T-cell (primary cell): Measurements from ENCODE around the gene NCKAP5L. TPM values are rescaled to one million over a fixed set of nuclear protein-coding genes. Genes with fewer than 3 reads are reported as not detected.

Experiments
- ATAC-seq, 4 experiments: fragments of 200-7000 bp in 3 of 4; fragments of 150-1000 bp in 1 of 4; cut with Tn5 transposase; replicated peaks in 1 of 4; 1 replicate in 3 of 4; 2 replicates in 1 of 4; pipeline ENCODE4 v1.10.0; 2021; ENCODE audit warnings: moderate library complexity in 3 of 4, mild to moderate bottlenecking in 2 of 4, moderate number of reproducible peaks in 1 of 4
- CTCF ChIA-PET, 2 donors: fragments of 300-600 bp; sonication (Branson Sonifier 250); formaldehyde crosslinking; loops; one replicate each; lab custom pipeline; 2022; ENCODE audit warnings: antibody characterized with exemption in 2 of 2; lab: Charles Lee
- POLR2A ChIA-PET, 2 donors: fragments of 300-600 bp; sonication (Branson Sonifier 250); formaldehyde crosslinking; loops; one replicate each; lab custom pipeline; 2022; ENCODE audit warnings: antibody characterized with exemption in 2 of 2; lab: Charles Lee
- DNase-seq, 35 experiments: peaks; one replicate each; pipeline versions ENCODE4 v3.0.0 to v3.0.0-alpha.2; 2013 to 2023
- H3K27ac ChIP-seq: one replicate; pipeline ENCODE4 v1.5.1; 2013; ENCODE audit warnings: low read length
- H3K27me3 ChIP-seq, 2 experiments: replicated peaks in 1 of 2; 1 replicate in 1 of 2; 2 replicates in 1 of 2; pipeline versions ENCODE4 v1.6.1 to v1.7.0; 2013; ENCODE audit warnings: low read length in 1 of 2, mixed read lengths in 1 of 2; ENCODE audit not compliant: control insufficient read depth in 2 of 2, insufficient read depth in 2 of 2; ENCODE audit errors: extremely low read depth in 1 of 2
- H3K36me3 ChIP-seq, 2 donors: 1 replicate in 1 of 2; 2 replicates in 1 of 2; pipeline versions ENCODE4 v1.6.1 to v1.7.0; 2013; ENCODE audit warnings: low read length in 1 of 2; ENCODE audit not compliant: control insufficient read depth in 2 of 2, insufficient read depth in 1 of 2; ENCODE audit errors: extremely low read depth in 1 of 2
- H3K4me1 ChIP-seq, 2 experiments: 1 replicate in 1 of 2; 2 replicates in 1 of 2; pipeline versions ENCODE4 v1.6.1 to v1.7.0; 2013; ENCODE audit warnings: low read length in 2 of 2, mixed read lengths in 1 of 2; ENCODE audit not compliant: insufficient read depth in 2 of 2, control insufficient read depth in 1 of 2; ENCODE audit errors: extremely low read depth in 1 of 2
- H3K4me3 ChIP-seq, 2 donors: 1 replicate in 1 of 2; 2 replicates in 1 of 2; pipeline versions ENCODE4 v1.5.1 to v1.7.0; 2013; ENCODE audit warnings: mild to moderate bottlenecking in 2 of 2, low read length in 1 of 2, moderate library complexity in 1 of 2; ENCODE audit not compliant: control insufficient read depth in 1 of 2; ENCODE audit errors: extremely low read depth in 1 of 2
- H3K9me3 ChIP-seq: 2 replicates; pipeline ENCODE4 v1.7.0; 2013
- H3K27ac Mint-ChIP-seq, 2 donors: one replicate each; pipeline ENCODE4 v1.8.0; 2020 to 2021; ENCODE audit warnings: mild to moderate bottlenecking in 2 of 2, mixed read lengths in 2 of 2
- H3K27me3 Mint-ChIP-seq, 2 donors: one replicate each; pipeline ENCODE4 v1.8.0; 2021 to 2022; ENCODE audit warnings: mixed read lengths in 2 of 2
- H3K36me3 Mint-ChIP-seq: one replicate; pipeline ENCODE4 v1.8.0; 2021; ENCODE audit warnings: mixed read lengths
- H3K4me1 Mint-ChIP-seq, 3 donors: one replicate each; pipeline ENCODE4 v1.8.0; 2020 to 2022; ENCODE audit warnings: mixed read lengths in 3 of 3, mild to moderate bottlenecking in 1 of 3
- H3K4me3 Mint-ChIP-seq, 3 donors: one replicate each; pipeline ENCODE4 v1.8.0; 2020 to 2022; ENCODE audit warnings: mild to moderate bottlenecking in 3 of 3, mixed read lengths in 3 of 3, moderate library complexity in 3 of 3
- H3K9me3 Mint-ChIP-seq, 3 donors: one replicate each; pipeline ENCODE4 v1.8.0; 2020 to 2022; ENCODE audit warnings: mixed read lengths in 3 of 3
- WGBS: methylation state at CpG from one replicate; pipeline ENCODE4 v1.1.5; 2013; ENCODE audit warnings: missing lambda C conversion rate; ENCODE audit not compliant: insufficient coverage; 5-methylcytosine and 5-hydroxymethylcytosine counted together
- total RNA-seq, 35 experiments: library from RNA in 6 of 35; stranded (reverse) in 6 of 35; fragments of 120-200 nt in 1 of 35; gene quantifications; one replicate each; pipeline versions ENCODE4 v1.2.1 to v1.2.4 and lab custom pipeline; 2013 to 2026

The NCKAP5L gene
- total RNA-seq, 5 donors from 2014 or later (not counting 1 experiment from before 2014, with no cell fraction given), result 11.1 to 12.9 (median 12.6) TPM

GRCh38 chr12:49800421-49801140, 27.6 kb downstream of the NCKAP5L start:
- ChIA-PET CTCF (interaction anchor here in 1 of 2 donors (1.1 kb wide), 1 partner anchor 1060 kb away, joined by 4 read pairs; no protein-coding TSS in a partner anchor), POLR2A (interaction anchor here in 1 of 2 donors (0.5 kb wide), 1 partner anchor 19 kb away, joined by 6 read pairs; no protein-coding TSS in a partner anchor)
- no peaks in the 10 kb centered on the region for H3K27me3 ChIP-seq
- ATAC-seq, result no peak
- no peaks in the 10 kb centered on the region for H3K4me1 Mint-ChIP-seq
- H3K27me3 Mint-ChIP-seq, result no peaks in the 10 kb centered on the region
- H3K4me3 Mint-ChIP-seq, result no peak overlapping the region
- no peak overlapping the region for H3K27ac ChIP-seq
- no peaks in the 10 kb centered on the region for H3K9me3 Mint-ChIP-seq
- peaks cover 33 to 42% of the 10 kb centered on the region in 2 donors for H3K36me3 ChIP-seq
- no peak for DNase-seq
- H3K27ac Mint-ChIP-seq, result no peak overlapping the region
- WGBS, result 92% methylated on average over 8 of the region's 11 CpGs
- H3K36me3 Mint-ChIP-seq, result peaks cover 34% of the 10 kb centered on the region
- no peaks in the 10 kb centered on the region for H3K9me3 ChIP-seq
- H3K4me1 ChIP-seq, result no peaks in the 10 kb centered on the region
- no peak overlapping the region for H3K4me3 ChIP-seq

DNA sequence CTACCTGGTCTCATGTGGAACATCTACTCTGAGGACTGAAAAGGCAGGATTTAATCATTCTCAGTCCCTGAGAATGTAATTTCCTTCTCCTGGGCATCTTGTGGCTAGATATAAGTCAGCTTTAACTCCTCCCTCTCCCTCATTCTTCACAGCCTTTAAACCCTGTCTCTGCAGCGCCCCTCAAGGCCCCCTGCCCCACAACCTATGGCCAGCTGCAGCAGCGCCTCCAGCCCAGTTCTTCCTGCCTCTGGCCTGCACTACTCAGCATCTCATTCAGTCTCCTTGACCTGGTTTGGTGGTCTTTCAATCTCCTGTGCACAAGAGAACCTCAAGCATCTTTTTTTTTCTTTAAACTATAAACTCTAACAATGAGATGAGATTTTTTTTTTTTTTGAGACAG, 29.3 kb downstream of the NCKAP5L start:
- H3K36me3 ChIP-seq, result peaks cover 26 to 36% of the 10 kb centered on the region in 2 donors
- H3K4me3 ChIP-seq, result no peak overlapping the region
- no peak overlapping the region for H3K27ac ChIP-seq
- H3K4me1 ChIP-seq, result no peaks in the 10 kb centered on the region
- ATAC-seq, result no peak
- DNase-seq, result no peak
- Mint-ChIP-seq H3K9me3 (no peaks in the 10 kb centered on the region), H3K36me3 (peaks cover 25% of the 10 kb centered on the region), H3K4me3 (no peak overlapping the region), H3K27ac (no peak overlapping the region), H3K4me1 (no peaks in the 10 kb centered on the region), H3K27me3 (no peaks in the 10 kb centered on the region)
- POLR2A ChIA-PET, result no interaction called here
- 90% methylated on average over 2 of the region's 2 CpGs for WGBS
- CTCF ChIA-PET, result no interaction called here
- no peaks in the 10 kb centered on the region for H3K27me3 ChIP-seq
- no peaks in the 10 kb centered on the region for H3K9me3 ChIP-seq

GRCh38 chr12:49798248-49798647, 30.0 kb downstream of the NCKAP5L start:
- H3K27ac ChIP-seq, result no peak overlapping the region
- ATAC-seq (no peak), DNase-seq (no peak)
- WGBS, result 94% methylated on average over 4 of the region's 7 CpGs
- H3K4me1 Mint-ChIP-seq, result no peaks in the 10 kb centered on the region
- peaks cover 26 to 37% of the 10 kb centered on the region in 2 donors for H3K36me3 ChIP-seq
- no peak overlapping the region for H3K4me3 Mint-ChIP-seq
- peaks cover 25% of the 10 kb centered on the region for H3K36me3 Mint-ChIP-seq
- no peaks in the 10 kb centered on the region for H3K27me3 Mint-ChIP-seq
- H3K27me3 ChIP-seq, result no peaks in the 10 kb centered on the region
- H3K4me1 ChIP-seq, result no peaks in the 10 kb centered on the region
- ChIA-PET CTCF (no interaction called here), POLR2A (no interaction called here)
- no peak overlapping the region for H3K4me3 ChIP-seq
- no peak overlapping the region for H3K27ac Mint-ChIP-seq
- no peaks in the 10 kb centered on the region for H3K9me3 ChIP-seq
- H3K9me3 Mint-ChIP-seq, result no peaks in the 10 kb centered on the region

DNA sequence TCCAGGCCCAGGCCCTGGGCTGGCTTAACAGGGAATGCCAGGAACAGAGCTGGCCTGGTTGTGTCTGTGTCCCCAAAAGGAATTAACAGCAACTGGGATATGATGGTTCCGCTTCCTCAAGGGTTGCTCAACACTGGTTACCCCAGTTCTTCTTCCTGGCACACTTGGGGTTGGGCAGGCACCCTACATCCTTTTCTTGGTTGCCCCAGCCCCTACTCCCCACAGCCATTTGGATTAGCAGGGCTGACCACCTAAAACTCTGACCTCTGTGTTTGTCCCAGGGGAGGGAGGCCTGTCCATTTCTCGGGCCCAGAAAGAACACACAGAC, 30.8 kb downstream of the NCKAP5L start:
- Mint-ChIP-seq H3K9me3 (no peaks in the 10 kb centered on the region), H3K27ac (no peak overlapping the region), H3K27me3 (no peaks in the 10 kb centered on the region), H3K4me1 (no peaks in the 10 kb centered on the region), H3K36me3 (peaks cover 21% of the 10 kb centered on the region), H3K4me3 (no peak overlapping the region)
- WGBS, result 81% methylated on average over 2 of the region's 2 CpGs
- Histone ChIP-seq H3K4me3 (no peak overlapping the region), H3K9me3 (no peaks in the 10 kb centered on the region), H3K4me1 (no peaks in the 10 kb centered on the region), H3K27ac (no peak overlapping the region), H3K36me3 (peaks cover 26 to 37% of the 10 kb centered on the region in 2 donors), H3K27me3 (no peaks in the 10 kb centered on the region)
- ATAC-seq, result no peak
- CTCF ChIA-PET, result no interaction called here
- DNase-seq, result no peak
- POLR2A ChIA-PET, result interaction anchor here in 1 of 2 donors (0.5 kb wide), 1 partner anchor 213 kb away, joined by 3 read pairs; no protein-coding TSS in a partner anchor

- no peak overlapping the region for H3K4me3 Mint-ChIP-seq
- peaks cover 24 to 31% of the 10 kb centered on the region in 2 donors for H3K36me3 ChIP-seq
- CTCF ChIA-PET, result no interaction called here
- peaks cover 21% of the 10 kb centered on the region for H3K36me3 Mint-ChIP-seq
- H3K27me3 ChIP-seq, result no peaks in the 10 kb centered on the region
- no peaks in the 10 kb centered on the region for H3K27me3 Mint-ChIP-seq
- no peaks in the 10 kb centered on the region for H3K9me3 ChIP-seq
- no peaks in the 10 kb centered on the region for H3K4me1 ChIP-seq
- H3K27ac Mint-ChIP-seq, result no peak overlapping the region
- no peak overlapping the region for H3K4me3 ChIP-seq
- whole genome bisulfite sequencing, result 86% methylated on average over 5 of the region's 17 CpGs
- no peaks in the 10 kb centered on the region for H3K4me1 Mint-ChIP-seq
- no peak overlapping the region for H3K27ac ChIP-seq
- no peaks in the 10 kb centered on the region for H3K9me3 Mint-ChIP-seq
- ATAC-seq (no peak), DNase-seq (no peak)
- POLR2A ChIA-PET, result interaction anchor here in 1 of 2 donors (0.5 kb wide), 1 partner anchor 214 kb away, joined by 3 read pairs; no protein-coding TSS in a partner anchor
Observed at GRCh38 chr12:49796606-49797448, 31.4 kb downstream of the NCKAP5L start.

GRCh38 chr12:49796155-49796554, 32.1 kb downstream of the NCKAP5L start:
- Mint-ChIP-seq H3K4me1 (no peaks in the 10 kb centered on the region), H3K27ac (no peak overlapping the region), H3K4me3 (no peak overlapping the region), H3K27me3 (no peaks in the 10 kb centered on the region), H3K9me3 (no peaks in the 10 kb centered on the region), H3K36me3 (peaks cover 17% of the 10 kb centered on the region)
- H3K4me3 ChIP-seq, result no peak overlapping the region
- no peaks in the 10 kb centered on the region for H3K9me3 ChIP-seq
- H3K4me1 ChIP-seq, result no peaks in the 10 kb centered on the region
- no peak overlapping the region for H3K27ac ChIP-seq
- H3K27me3 ChIP-seq, result no peaks in the 10 kb centered on the region
- WGBS, result 87% methylated on average over 10 of the region's 12 CpGs
- ChIA-PET CTCF (no interaction called here), POLR2A (no interaction called here)
- DNase-seq (no peak), ATAC-seq (no peak)
- peaks cover 19 to 24% of the 10 kb centered on the region in 2 donors for H3K36me3 ChIP-seq
